DMS114 treated with DMSO at 0.1 percent for 48 hours (cell line): ENCODE data around the gene DLL1.
"Not testable (repeated sequence)": the region's sequence is repeated elsewhere in the genome, so short reads cannot be mapped to it uniquely, and the experiment has no call there.

Experiments used
- DNase-seq: peaks from one replicate; lab custom pipeline; 2025; ENCODE audit not compliant: unreplicated experiment; lab: John Stamatoyannopoulos, UW

Gene DLL1

GRCh38 chr6:170269151-170269845 is 21.6 kb downstream of the DLL1 start:
- DNase-seq = no peak

- DNase-seq = no peak
Observed at GRCh38 chr6:170268216-170269129, 22.4 kb downstream of the DLL1 start.

DNA sequence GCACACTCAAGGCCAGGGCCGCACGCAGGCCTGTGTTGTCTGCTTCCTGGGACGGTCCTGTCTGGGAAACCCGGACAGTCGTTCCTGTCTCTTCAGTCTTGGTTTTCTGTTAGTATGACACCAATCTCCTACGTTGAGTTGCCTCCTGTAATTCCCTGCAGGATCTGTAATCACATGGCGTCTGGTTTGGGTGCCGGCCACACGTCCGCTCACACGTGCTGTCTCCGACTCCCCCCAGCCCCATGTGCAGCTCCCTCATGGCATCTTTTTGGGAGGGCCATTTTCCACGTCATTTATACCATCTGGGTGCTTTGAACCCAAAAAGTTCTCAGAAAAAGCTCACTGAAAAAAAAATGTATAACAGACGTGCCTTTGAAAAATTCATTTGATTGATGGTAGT is 23.2 kb downstream of the DLL1 start:
- no peak for DNase-seq

GRCh38 chr6:170266061-170266825 is 24.6 kb downstream of the DLL1 start:
- DNase-seq = no peak

GRCh38 chr6:170265655-170266054 is 25.2 kb downstream of the DLL1 start:
- no peak for DNase-seq

GRCh38 chr6:170264644-170265043 is 26.2 kb downstream of the DLL1 start:
- DNase-seq = not testable (repeated sequence)

GRCh38 chr6:170264086-170264485 is 26.8 kb downstream of the DLL1 start:
- no peak for DNase-seq

DNA sequence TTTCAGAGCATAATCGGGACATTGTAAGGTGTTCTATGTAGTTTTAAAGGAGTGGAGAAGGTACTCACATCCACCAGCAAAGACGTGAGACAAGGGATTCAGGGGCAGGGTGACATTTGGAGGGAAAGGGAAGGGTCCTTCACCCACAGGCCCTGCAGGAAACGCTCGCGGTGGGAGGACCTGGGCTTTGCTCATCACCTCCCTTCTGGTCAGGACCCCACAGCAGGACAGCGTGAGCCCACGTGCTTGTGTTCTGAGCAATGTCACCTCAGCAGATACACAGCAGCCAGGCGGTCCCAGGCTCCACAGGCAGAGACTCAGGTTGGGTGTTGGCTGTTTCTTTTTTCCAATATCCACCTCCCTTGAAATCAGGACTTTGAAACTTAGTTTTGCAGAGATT is 27.5 kb downstream of the DLL1 start:
- DNase-seq = no peak

DNA sequence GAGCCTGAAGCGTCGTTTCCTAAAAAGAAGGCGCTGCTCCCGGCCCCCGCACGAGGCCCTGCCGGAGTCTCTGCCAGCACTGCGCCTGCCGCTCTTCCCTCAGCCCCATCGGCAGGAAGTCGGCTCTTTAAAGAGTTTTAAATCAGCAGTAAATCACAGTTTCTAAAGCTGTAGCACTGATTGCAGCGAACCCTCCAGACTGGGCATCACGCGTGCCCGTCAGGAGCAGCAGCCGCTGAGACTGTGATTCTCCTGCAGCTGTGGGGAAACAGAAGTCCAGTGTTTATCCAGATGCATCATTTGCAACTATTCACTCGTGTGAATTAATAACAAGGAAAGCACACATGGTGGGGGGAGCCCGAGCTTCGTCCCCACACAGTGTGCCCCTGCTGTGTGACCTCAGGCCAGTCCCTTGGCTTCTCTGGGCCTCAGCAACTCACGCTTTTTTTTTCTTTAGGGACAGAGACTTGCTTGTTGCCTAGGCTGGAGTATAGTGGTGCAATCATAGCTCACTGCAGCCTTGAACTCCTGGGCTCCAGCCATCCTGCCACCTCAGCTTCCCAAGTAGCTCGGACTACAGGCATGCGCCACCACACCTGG is 28.3 kb downstream of the DLL1 start:
- no peak for DNase-seq

- DNase-seq = no peak
Observed at GRCh38 chr6:170261643-170262488, 29.0 kb downstream of the DLL1 start.

- no peak for DNase-seq
Observed at GRCh38 chr6:170260686-170261085, 30.2 kb downstream of the DLL1 start.

- no peak for DNase-seq
Observed at GRCh38 chr6:170259278-170259677, 31.6 kb downstream of the DLL1 start.

DNA sequence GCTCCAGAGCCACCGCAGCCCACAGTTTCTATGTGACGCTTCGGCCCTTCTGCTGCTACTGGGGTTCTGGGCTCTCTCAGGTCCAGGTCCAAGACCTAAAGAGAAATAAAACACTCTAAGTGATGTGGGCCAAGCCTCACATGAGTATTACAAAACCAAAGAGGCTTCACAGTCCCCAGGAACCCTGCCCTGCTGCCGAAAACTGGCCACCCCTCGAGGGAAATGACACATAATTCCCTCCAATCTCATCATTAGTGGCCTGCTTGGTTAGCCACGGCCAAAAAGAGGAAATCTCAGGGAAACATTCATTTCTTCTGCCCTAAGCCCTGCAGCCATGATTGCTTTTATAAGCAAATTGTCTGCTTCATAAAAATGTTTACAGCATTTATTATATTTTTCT is 32.5 kb downstream of the DLL1 start:
- no peak for DNase-seq

DNA sequence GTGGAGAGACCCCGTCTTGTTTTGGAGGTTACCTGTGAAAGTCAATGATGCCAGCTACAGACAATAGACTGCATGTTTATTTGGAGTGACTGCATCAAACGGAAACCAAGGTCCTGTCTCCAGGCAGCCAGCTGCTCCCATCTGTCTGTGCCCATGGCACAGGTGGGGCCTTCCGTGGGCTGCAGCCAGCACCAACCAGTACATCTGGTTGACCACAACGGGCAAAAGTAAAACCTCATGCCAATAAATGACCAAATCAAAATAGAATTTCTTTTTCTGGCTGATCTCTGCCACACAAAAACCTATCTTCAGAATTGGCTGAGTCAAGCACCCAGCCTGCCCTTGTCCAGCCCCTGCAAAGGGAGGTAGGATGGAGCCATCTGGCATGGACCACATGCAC is 33.5 kb downstream of the DLL1 start:
- DNase-seq = no peak

DNA sequence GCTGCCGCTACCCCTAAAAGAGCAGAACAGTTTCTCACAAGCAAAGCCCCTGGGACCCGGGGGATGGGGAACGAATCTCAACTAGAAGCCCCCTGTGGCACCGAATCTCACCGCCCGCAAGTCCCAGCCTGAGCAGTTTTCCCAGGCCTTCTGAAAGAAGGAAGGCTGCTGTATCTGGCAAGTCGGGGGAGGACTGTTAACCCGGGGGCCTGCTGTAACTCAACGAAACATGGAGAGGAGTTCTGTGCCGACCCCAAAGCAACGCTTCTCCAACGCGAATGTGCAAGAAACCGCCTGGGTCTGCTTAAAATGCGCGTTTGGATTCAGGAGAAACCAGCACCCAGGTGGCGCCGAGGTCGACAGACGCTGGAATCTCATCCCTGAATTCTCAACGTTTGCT is 34.2 kb downstream of the DLL1 start:
- DNase-seq = no peak

DNA sequence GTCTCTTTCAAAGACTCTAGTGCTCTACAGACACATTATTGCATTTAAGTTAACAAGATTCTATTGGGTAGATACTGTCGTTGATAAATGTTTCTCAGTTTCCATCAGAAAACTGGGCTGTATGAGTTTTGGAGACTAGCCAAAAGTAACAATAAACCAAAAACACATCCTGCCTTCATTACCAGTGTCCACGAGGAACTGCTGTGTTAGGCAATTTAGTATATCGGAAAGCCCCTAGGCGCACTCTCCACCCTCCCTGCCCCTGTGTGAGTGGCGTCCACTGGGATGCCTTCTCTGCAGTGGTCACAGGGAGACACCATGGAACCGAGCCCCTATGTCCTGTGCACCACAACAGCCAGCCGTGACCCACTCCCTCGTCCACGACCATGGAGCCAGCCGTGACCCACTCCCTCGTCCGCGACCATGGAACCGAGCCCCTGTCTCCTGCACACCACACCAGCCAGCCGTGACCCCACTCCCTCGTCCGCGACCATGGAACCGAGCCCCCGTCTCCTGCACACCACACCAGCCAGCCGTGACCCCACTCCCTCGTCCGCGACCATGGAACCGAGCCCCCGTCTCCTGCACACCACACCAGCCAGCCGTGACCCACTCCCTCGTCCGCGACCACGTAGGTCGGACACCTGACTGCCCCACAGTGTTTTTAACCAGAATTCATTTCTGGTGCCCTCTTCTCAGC is 35.3 kb downstream of the DLL1 start:
- DNase-seq = no peak

DNA sequence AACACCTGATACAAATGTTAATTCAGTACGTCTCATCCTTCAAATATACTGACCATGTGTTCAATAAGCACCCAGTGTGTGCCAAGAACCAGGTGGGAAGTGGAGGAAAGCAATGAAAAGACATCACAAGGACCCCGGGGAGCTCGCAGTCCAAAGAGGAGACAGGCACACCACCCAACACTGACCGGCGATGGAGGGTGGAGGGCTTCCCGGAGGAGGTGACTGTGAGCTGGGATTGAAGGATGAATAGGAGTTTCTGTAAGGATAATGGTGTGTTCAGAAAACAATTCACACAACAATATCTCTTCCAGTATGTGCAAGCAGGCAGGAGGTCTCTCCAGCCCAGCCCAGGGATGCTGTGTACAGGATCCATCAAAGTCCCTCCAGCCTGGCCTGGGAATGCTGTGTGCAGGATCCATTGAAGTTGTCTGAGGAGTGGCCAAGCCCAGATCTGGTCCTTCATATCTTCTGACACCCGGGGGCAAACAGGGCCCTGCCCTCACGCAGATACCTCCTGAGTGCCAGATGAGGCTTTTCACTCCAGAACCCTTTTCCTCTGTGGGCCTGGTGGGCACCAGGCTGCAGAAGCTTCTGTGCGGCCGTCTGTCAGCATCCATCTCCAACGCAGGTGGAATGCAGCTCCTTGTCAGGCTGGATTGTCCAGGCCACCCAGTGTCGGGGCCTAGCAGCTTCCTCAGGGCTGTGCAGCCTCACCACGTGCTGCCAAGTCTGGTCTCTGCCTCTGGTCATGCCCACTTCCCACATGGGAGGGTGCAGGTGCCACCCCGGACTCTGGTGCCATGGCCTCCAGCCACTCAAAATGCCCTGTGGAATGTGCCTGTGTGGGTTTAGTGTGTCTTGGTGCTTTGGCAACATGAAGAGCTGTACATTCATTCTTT is 36.3 kb downstream of the DLL1 start:
- DNase-seq = no peak

DNA sequence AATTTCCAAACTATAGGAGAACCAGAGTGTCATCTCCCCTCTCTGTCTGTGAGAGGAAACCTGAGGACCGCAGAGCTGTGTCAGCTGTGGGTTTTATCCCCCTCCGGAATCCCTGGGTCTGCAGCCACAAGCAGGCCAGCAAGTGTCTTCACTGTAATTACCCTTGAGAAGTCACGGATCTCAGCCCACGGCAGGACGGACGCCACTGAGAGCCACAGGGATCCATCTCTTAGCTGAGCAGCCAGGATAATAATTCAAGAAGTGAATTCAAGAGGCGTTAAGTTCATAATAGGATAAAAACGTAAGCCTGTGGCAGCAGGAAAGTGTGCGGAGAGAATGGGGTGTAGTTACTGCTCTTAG is 37.0 kb downstream of the DLL1 start:
- DNase-seq = no peak
